Stimulated activated CD8-positive, alpha-beta memory T cell treated with anti-CD3 and anti-CD28 coated beads, Interleukin-7, amount 100 ng/mL, for 24 hours (primary cell): ENCODE measurements around the gene NT5DC4.
"Not testable (repeated sequence)": the region's sequence is repeated elsewhere in the genome, so short reads cannot be mapped to it uniquely, and the experiment has no call there.

ENCODE experiments used
- DNase-seq: peaks from one replicate; pipeline ENCODE4 v3.0.0-alpha.2; 2020; ENCODE audit warnings: low read depth

NT5DC4 gene

GRCh38 chr2:112699984-112700667 lies 20.7 kb upstream of the NT5DC4 start:
- DNase-seq, result no peak

- no peak for DNase-seq
Observed at GRCh38 chr2:112701052-112701451, 19.8 kb upstream of the NT5DC4 start.

DNA sequence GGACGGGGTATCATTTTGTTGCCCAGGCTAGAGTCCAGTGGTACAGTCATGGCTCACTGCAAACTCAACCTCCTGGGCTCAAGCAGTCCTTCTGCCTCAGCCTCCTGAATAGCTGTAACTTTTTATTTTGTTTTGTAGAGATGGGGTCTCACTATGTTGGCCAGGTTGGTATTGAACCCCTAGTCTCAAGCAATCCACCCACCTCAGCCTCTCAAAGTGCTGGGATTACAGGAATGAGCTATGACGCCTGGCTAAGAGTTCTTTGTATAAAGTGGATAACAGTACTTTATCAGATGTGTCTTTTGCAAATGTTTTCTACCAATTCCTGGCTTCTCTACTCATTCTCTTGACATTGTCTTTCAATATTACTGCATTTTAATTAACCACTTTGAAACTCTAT lies 17.1 kb upstream of the NT5DC4 start:
- no peak for DNase-seq

DNA sequence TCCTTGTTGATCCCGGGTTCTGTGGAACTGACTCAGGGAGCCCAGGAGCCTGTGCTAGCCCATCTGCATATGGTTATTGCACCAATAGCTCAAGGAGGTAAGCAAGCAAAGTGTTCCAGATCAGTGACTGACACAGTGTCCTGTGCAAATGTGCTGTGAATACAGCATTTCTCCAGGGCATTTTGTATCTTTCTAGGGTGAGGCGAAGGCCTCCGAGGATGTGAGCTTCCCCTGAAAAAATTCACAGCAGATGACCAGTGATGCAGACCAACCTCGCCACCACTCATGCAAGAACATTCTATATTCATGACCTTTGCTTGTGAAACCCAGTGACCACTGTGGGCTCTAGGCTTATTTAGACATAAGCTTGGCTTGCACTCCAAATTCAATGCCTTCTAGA lies 15.2 kb upstream of the NT5DC4 start:
- DNase-seq, result no peak

GRCh38 chr2:112706170-112706664 lies 14.6 kb upstream of the NT5DC4 start:
- DNase-seq, result no peak

DNA sequence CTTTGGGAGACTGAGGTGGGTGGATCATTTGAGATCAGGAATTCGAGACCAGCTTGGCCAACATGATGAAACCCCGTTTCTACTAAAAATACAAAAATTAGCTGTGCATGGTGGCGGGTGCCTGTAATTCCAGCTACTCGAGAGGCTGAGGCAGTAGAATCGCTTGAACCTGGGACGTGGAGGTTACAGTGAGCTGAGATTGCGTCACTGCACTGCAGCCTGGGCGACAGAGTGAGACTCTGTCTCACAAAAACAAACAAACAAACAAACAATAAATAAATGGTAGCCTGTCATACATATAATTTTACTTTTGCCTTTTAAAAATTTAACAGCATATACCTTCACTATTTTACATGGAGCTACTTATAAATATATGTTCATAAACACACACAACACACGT lies 13.9 kb upstream of the NT5DC4 start:
- DNase-seq, result not testable (repeated sequence)

GRCh38 chr2:112708968-112709367 lies 11.9 kb upstream of the NT5DC4 start:
- DNase-seq, result no peak

GRCh38 chr2:112709703-112710102 lies 11.1 kb upstream of the NT5DC4 start:
- DNase-seq, result no peak

- DNase-seq, result no peak
Observed at GRCh38 chr2:112710956-112711750, 9.7 kb upstream of the NT5DC4 start.

- DNase-seq, result no peak
Observed at GRCh38 chr2:112712465-112712864, 8.4 kb upstream of the NT5DC4 start.

GRCh38 chr2:112712903-112713584 lies 7.8 kb upstream of the NT5DC4 start:
- DNase-seq, result no peak

GRCh38 chr2:112713585-112713925 lies 7.3 kb upstream of the NT5DC4 start:
- DNase-seq, result no peak

GRCh38 chr2:112713926-112714325 lies 6.9 kb upstream of the NT5DC4 start:
- DNase-seq, result no peak

GRCh38 chr2:112714331-112714730 lies 6.5 kb upstream of the NT5DC4 start:
- no peak for DNase-seq

GRCh38 chr2:112714836-112715631 lies 5.8 kb upstream of the NT5DC4 start:
- DNase-seq, result no peak

DNA sequence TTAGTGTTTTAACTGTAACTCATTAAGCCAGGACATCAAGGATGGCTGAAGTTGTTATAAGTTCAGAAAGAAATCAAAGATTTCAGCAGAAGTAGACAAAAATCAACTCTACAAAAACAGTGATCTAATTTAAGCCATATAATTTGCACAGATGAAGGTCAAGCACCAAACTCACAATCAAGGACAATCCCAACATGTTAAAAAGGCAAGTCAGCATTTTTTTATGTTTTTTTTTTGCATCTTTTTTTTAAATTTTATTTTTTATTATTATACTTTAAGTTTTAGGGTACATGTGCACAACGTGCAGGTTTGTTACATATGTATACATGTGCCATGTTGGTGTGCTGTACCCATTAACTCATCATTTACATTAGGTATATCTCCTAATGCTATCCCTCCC lies 4.7 kb upstream of the NT5DC4 start:
- not testable (repeated sequence) for DNase-seq

- not testable (repeated sequence) for DNase-seq
Observed at GRCh38 chr2:112716826-112717352, 3.9 kb upstream of the NT5DC4 start.

GRCh38 chr2:112718863-112719370 lies 1.9 kb upstream of the NT5DC4 start:
- DNase-seq, result no peak

DNA sequence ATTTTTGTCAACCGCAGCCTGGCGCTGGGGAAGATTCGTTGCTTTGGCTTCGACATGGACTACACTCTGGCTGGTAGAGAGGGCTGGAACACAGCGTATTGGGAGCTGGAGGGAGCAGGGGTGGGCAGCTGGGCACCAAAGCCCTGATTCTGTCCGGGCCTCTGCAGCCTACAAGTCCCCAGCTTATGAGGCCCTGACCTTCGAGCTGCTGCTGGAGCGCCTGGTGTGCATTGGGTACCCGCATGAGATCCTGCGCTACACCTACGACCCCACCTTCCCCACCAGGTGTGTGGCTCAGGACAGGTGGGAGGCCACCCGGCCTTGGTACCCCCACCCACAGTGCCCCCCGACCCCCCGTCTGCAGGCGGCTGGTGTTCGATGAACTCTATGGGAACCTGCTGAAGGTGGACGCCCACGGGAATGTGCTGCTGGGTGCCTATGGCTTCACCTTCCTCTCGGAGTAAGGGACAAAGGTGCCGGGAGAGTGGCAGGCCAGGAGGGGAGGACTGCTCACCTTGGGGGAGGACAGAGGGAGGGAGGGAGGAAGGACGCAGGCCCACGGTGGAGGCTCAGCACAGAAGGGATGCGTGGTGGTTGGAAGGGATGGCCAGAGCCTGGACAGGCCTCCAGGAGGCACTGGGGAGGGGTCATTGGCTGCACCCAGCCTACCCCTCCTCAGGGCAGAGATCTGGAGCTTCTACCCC lies 1.2 kb downstream of the NT5DC4 start:
- DNase-seq, result no peak

GRCh38 chr2:112722816-112723546 lies 2.2 kb downstream of the NT5DC4 start:
- no peak for DNase-seq
